ENCODE results near the gene TAB2.

DNA sequence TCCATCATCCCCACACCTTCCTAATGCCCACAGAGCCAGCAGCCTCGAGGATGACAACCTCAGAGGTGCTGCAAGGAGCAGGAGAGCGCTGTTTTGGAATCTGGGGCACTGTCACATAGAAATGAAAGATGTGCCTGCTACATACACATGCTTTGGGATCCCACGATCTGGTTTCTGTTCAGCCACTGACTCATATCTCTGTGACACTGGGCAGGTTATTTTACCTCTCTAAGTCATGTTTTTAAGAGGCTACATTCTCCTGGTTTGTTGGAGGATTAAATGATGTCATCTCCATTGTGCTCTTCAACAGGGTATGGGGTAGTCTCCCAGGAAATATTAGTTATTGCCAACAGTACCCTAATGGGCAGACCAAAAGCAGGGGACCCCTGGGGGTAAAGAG, 32.6 kb upstream of the TAB2 start:
- TF ChIP-seq, protein P1, sequence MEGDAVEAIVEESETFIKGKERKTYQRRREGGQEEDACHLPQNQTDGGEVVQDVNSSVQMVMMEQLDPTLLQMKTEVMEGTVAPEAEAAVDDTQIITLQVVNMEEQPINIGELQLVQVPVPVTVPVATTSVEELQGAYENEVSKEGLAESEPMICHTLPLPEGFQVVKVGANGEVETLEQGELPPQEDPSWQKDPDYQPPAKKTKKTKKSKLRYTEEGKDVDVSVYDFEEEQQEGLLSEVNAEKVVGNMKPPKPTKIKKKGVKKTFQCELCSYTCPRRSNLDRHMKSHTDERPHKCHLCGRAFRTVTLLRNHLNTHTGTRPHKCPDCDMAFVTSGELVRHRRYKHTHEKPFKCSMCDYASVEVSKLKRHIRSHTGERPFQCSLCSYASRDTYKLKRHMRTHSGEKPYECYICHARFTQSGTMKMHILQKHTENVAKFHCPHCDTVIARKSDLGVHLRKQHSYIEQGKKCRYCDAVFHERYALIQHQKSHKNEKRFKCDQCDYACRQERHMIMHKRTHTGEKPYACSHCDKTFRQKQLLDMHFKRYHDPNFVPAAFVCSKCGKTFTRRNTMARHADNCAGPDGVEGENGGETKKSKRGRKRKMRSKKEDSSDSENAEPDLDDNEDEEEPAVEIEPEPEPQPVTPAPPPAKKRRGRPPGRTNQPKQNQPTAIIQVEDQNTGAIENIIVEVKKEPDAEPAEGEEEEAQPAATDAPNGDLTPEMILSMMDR (IDR thresholded peaks at IDR 0.05) = no peak
- no peak for TF ChIP-seq POLR2A (IDR thresholded peaks at IDR 0.05)

Measured in uterus (tissue), 2 donors.